Lower lobe of right lung (tissue), 2 donors: Measurements from ENCODE around the gene C4B. TPM values are rescaled to one million over a fixed set of nuclear protein-coding genes. Genes with fewer than 3 reads are reported as not detected.

Source experiments
- ATAC-seq, 2 donors: fragments of 200-7000 bp; cut with Tn5 transposase; one replicate each; pipeline ENCODE4 v1.9.1; 2020 to 2022; ENCODE audit warnings: mild to moderate bottlenecking in 2 of 2, moderate library complexity in 2 of 2
- DNase-seq: peaks from one replicate; pipeline ENCODE4 v3.0.0-alpha.2; 2020
- H3K27ac ChIP-seq: fragments of 200-600 bp; one replicate; pipeline ENCODE4 v1.8.0; 2022
- H3K27me3 ChIP-seq: fragments of 200-600 bp; one replicate; pipeline ENCODE4 v1.8.0; 2022; ENCODE audit warnings: low read depth
- H3K36me3 ChIP-seq: fragments of 200-600 bp; one replicate; pipeline ENCODE4 v1.8.0; 2022; ENCODE audit warnings: mild to moderate bottlenecking
- H3K4me1 ChIP-seq: fragments of 200-600 bp; one replicate; pipeline ENCODE4 v1.8.0; 2022
- H3K4me3 ChIP-seq: fragments of 200-600 bp; one replicate; pipeline ENCODE4 v1.8.0; 2022; ENCODE audit warnings: mild to moderate bottlenecking
- H3K9me3 ChIP-seq: fragments of 200-600 bp; one replicate; pipeline ENCODE4 v1.8.0; 2022
- CTCF ChIP-seq: fragments of 200-600 bp; IDR thresholded peaks from one replicate; pipeline ENCODE4 v1.8.0; 2022; ENCODE audit warnings: antibody characterized with exemption, mild to moderate bottlenecking
- intact Hi-C: fragments of 100-400 bp; cut with DNase I; formaldehyde crosslinking; loops from one replicate; pipeline ENCODE4 v1.11.0; 2022
- total RNA-seq: library from RNA; stranded (reverse); fragmentation: NEBNext Ultra II Directional; extraction: Animal tissue kit (Norgen Biotek cat#: 25700); gene quantifications from one replicate; pipeline ENCODE4 v1.2.1, GENCODE V29; 2021
- donor health status: DM: no; HTN: yes; CAD: no; lungs with severe emphysema.

C4B gene
- total RNA-seq, 1 donor from 2014 or later = 162 TPM

- ATAC-seq (no peak), DNase-seq (peak; percentile 35)
- no peaks in the 10 kb centered on the region for H3K27me3 ChIP-seq
- no peak for TF ChIP-seq CTCF
- H3K27ac ChIP-seq = no peak overlapping the region
- no peak overlapping the region for H3K4me3 ChIP-seq
- no peaks in the 10 kb centered on the region for H3K9me3 ChIP-seq
- intact Hi-C loops = no loop called here
- H3K36me3 ChIP-seq = peaks cover 68% of the 10 kb centered on the region
- peaks cover 28% of the 10 kb centered on the region for H3K4me1 ChIP-seq
These were observed 45.5 kb upstream of the C4B start for GRCh38 chr6:31968791-31969711.

GRCh38 chr6:31969712-31970603, 44.6 kb upstream of the C4B start:
- Histone ChIP-seq H3K4me1 (peaks cover 31% of the 10 kb centered on the region), H3K27me3 (no peaks in the 10 kb centered on the region), H3K4me3 (no peak overlapping the region), H3K27ac (no peak overlapping the region), H3K36me3 (peaks cover 64% of the 10 kb centered on the region), H3K9me3 (no peaks in the 10 kb centered on the region)
- TF ChIP-seq CTCF = no peak
- DNase-seq = peak; percentile 39
- intact Hi-C loops = no loop called here
- ATAC-seq = no peak

GRCh38 chr6:31970604-31971271, 43.9 kb upstream of the C4B start:
- H3K4me3 ChIP-seq = peak overlapping the region; percentile 79
- DNase-seq = peak; percentile 51
- intact Hi-C loops = no loop called here

GRCh38 chr6:31971279-31971992, 43.2 kb upstream of the C4B start:
- Histone ChIP-seq H3K27ac (peak overlapping the region; percentile 95), H3K36me3 (peaks cover 50% of the 10 kb centered on the region), H3K27me3 (no peaks in the 10 kb centered on the region), H3K4me1 (peaks cover 31% of the 10 kb centered on the region), H3K4me3 (peak overlapping the region; percentile 79), H3K9me3 (no peaks in the 10 kb centered on the region)
- ATAC-seq (no peak), DNase-seq (peak; percentile 50)
- intact Hi-C loops = no loop called here
- no peak for TF ChIP-seq CTCF

More at GRCh38 chr6:31970604-31971271, 43.9 kb upstream of the C4B start:
- peak overlapping the region; percentile 95 for H3K27ac ChIP-seq
- H3K36me3 ChIP-seq = peaks cover 57% of the 10 kb centered on the region
- no peak for ATAC-seq
- H3K4me1 ChIP-seq = peaks cover 31% of the 10 kb centered on the region
- H3K9me3 ChIP-seq = no peaks in the 10 kb centered on the region
- no peak for TF ChIP-seq CTCF
- H3K27me3 ChIP-seq = no peaks in the 10 kb centered on the region
